AG09319 (cell line): ENCODE measurements around the gene PEX16.

ENCODE experiments used
- DNase-seq: peaks from one replicate; pipeline ENCODE4 v3.0.0-alpha.2; 2010; ENCODE audit warnings: low read depth; ENCODE audit errors: extremely low read depth
- TF ChIP-seq, protein P1 (sequence below): IDR thresholded peaks from 2 replicates; pipeline ENCODE4 v1.5.1; 2011; ENCODE audit warnings: low read depth, mild to moderate bottlenecking, inconsistent platforms, low read length, moderate library complexity

PEX16 gene

DNA sequence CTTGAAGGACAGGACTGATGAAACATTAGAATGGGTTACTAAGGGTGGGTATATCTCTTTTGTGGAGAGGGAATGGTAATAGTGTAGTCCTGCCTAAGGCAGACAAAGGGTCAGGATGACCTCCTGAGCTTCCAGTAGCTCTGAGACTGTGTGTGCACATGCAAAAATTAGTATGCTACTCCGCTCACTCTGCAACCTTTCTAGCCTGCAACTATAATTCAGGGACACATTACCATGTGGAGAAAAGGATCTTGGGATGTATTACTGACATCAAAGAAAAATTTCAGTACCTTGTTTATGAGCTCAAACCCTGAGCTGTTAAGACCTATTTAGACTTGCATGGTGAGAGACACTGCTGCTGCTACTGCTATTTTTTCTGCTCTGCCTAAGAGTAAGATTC, 30.2 kb upstream of the PEX16 start:
- TF ChIP-seq, protein P1, sequence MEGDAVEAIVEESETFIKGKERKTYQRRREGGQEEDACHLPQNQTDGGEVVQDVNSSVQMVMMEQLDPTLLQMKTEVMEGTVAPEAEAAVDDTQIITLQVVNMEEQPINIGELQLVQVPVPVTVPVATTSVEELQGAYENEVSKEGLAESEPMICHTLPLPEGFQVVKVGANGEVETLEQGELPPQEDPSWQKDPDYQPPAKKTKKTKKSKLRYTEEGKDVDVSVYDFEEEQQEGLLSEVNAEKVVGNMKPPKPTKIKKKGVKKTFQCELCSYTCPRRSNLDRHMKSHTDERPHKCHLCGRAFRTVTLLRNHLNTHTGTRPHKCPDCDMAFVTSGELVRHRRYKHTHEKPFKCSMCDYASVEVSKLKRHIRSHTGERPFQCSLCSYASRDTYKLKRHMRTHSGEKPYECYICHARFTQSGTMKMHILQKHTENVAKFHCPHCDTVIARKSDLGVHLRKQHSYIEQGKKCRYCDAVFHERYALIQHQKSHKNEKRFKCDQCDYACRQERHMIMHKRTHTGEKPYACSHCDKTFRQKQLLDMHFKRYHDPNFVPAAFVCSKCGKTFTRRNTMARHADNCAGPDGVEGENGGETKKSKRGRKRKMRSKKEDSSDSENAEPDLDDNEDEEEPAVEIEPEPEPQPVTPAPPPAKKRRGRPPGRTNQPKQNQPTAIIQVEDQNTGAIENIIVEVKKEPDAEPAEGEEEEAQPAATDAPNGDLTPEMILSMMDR, result no peak
- DNase-seq, result no peak

DNA sequence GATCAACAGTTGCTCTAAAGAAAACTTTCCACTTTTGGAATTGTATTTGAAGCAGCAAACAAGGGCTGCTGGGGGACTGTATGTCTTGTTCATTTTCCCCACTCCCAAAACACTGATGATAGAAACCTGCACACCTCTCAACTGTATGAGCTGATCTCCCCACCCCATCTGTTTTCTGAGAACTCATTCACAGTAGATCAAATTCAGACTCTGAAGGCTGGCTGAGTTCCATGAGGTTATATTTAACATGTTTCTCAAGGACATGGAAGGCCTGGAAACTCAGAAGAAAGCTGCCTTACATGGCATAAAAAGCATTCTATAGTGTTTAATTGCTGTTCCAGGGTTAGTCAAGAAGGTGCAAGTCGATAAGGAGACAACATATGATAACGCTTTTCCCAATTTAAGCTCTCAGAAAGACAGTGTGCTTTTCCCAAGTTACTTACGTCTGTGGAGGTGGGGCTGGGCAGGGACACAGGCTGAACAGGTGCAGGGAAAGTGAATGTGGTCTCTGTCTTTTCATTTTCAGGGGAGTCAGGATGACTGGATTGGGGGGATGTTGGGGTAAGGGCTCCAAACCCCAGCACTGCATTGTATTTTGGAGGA, 27.8 kb upstream of the PEX16 start:
- DNase-seq, result no peak
- TF ChIP-seq, protein P1, result no peak

DNA sequence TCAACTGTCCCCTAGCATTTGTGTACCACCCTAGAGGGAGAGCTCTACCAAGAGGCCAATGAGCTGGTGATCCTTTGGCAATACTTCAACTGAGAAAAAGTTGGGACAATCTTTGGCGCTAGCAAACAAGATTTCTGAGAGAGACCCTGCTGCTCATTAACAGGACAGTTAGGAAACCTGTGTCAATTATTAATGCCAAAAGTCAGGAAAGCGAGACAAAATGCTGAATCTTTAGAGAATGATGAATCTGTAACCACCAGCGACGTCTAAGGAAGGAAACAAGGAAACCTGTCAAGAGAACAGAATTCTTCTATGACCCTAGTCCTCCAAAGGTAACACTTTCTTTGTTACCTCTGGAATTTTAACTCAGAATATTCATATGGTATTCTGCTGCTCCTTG, 24.7 kb upstream of the PEX16 start:
- TF ChIP-seq, protein P1, result no peak

DNA sequence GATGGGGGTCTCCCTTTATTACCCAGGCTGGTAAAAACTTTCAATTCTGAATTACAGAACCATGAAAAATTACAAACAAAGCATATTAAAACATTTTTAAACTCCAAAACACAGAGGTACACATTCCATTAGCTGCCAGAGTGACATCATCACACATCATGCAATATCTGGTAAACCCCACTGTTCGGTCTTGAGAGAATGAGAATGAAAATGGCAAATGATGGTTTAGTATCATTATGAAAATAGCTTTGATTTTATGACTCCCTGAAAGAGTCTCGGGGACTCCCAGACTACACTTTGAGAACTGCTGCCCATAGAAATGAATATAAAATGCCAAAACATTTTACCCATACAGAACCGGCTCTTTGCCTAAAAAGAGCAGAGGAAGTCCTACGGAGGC, 23.6 kb upstream of the PEX16 start:
- TF ChIP-seq, protein P1, result no peak
- DNase-seq, result no peak

More for the DNA sequence above, 24.7 kb upstream of the PEX16 start:
- no peak for DNase-seq

DNA sequence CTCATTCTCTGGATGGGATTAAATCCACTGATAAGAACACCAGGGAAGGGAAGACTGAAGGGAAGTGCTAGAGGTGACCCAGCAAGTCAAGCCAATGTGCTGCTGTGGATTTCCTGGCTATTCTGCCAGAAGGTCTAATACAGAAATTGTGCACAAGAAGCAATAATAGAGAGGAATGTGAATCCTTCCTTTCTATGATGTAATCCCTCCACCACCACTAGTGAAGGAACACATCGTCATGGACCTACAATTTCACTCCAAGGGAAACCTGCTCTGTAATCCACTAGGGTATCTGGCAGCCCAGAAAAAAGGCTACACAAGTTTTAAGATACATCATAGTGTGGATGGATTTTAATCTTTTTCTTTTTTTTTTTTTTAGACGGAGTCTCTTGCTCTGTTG, 22.2 kb upstream of the PEX16 start:
- no peak for DNase-seq
- TF ChIP-seq, protein P1, result no peak

DNA sequence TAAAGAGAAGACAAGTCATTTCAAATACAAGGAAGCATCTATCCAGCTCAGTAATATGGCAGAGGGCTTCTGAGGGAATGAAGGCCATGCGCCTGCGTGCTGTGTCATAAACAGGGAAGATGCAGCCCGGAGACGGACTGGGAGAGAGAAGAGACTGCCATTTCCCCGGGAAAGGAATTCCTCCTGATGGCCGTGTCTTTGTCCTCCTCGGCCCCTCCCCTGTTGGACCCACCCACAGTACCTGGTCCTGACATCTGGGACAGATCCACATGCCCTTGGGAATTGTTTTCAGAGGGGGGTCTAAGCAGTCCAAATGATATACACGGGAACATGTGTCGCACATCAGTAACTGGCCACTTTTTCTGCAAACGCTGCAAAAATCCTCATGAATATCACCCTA, 20.2 kb upstream of the PEX16 start:
- DNase-seq, result no peak
- TF ChIP-seq, protein P1, result no peak

DNA sequence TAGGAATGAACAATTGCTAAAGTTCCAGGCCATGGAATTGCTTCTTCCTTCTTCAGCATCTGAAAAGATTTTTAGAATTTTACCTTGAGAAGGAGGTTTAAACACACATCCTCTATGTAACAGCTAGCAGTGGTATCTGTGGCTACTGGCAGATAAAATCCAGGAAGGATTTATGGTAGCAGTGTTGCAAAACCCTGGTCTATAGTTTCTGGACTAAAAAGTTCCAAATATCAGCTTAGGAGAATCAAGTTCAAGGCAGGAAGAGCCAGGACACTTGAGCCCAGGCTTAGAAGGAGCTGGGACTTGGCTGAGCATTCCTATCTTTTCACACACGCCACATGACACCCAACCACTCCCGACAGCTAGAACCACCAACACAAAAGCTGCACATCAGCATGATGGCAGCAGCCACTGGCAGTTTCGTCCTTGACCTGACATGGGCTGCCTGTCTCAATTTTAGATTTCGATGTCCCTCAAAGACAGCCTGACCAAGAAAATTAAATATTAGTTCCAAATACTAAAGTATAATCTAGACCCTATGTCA, 18.9 kb upstream of the PEX16 start:
- TF ChIP-seq, protein P1, result no peak
- DNase-seq, result no peak
